Astrocyte of the spinal cord (primary cell): ENCODE measurements around the gene IFNGR1.
"Not testable (repeated sequence)": the region's sequence is repeated elsewhere in the genome, so short reads cannot be mapped to it uniquely, and the experiment has no call there.

Experiments used
- DNase-seq: peaks from one replicate; pipeline ENCODE4 v3.0.0; 2011; ENCODE audit warnings: low read depth, low spot score
- H3K4me3 ChIP-seq: 2 replicates; pipeline ENCODE4 v1.5.1; 2011; ENCODE audit warnings: low read depth, mild to moderate bottlenecking, low read length, moderate library complexity
- in situ Hi-C: cut with HindIII; loops from 2 replicates; pipeline ENCODE4 v1.10.0; 2017; ENCODE audit warnings: low sequenced_read_pairs
- TF ChIP-seq, protein P1 (sequence below): IDR thresholded peaks from 2 replicates; pipeline ENCODE4 v1.5.1; 2012; ENCODE audit warnings: low read depth, mild to moderate bottlenecking, low read length, inconsistent platforms

Gene IFNGR1

GRCh38 chr6:137222381-137222780 lies 3.2 kb upstream of the IFNGR1 start:
- TF ChIP-seq, protein P1, sequence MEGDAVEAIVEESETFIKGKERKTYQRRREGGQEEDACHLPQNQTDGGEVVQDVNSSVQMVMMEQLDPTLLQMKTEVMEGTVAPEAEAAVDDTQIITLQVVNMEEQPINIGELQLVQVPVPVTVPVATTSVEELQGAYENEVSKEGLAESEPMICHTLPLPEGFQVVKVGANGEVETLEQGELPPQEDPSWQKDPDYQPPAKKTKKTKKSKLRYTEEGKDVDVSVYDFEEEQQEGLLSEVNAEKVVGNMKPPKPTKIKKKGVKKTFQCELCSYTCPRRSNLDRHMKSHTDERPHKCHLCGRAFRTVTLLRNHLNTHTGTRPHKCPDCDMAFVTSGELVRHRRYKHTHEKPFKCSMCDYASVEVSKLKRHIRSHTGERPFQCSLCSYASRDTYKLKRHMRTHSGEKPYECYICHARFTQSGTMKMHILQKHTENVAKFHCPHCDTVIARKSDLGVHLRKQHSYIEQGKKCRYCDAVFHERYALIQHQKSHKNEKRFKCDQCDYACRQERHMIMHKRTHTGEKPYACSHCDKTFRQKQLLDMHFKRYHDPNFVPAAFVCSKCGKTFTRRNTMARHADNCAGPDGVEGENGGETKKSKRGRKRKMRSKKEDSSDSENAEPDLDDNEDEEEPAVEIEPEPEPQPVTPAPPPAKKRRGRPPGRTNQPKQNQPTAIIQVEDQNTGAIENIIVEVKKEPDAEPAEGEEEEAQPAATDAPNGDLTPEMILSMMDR = no peak
- no peak overlapping the region for H3K4me3 ChIP-seq
- in situ Hi-C loops = no loop called here
- no peak for DNase-seq

- no peak for DNase-seq
- TF ChIP-seq, protein P1 = no peak
- H3K4me3 ChIP-seq = peak overlapping the region; percentile 92
- in situ Hi-C loops = no loop called here
These were observed 573 bp upstream of the IFNGR1 start for GRCh38 chr6:137219664-137220252.

DNA sequence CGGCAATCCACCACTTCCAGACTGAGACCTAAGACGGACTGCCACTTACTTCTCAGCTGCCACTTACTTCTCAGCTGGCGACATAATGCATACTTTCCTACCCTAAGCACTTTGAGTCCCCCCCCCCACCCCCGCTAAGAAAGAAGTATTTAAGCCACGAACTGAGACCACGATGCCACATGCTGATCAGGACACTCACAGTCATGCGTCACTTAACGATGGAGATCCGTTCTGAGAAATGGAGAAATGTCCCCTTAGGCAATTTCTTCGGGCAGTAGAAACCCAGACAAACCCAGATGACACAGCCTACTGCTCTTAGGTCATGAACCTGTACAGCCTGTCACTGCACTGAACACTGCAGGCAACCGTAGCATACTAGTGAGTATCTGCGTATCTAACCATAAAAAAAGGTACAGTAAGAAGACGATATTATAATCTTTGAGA lies 690 bp downstream of the IFNGR1 start:
- peak overlapping the region; percentile 92 for H3K4me3 ChIP-seq
- peak; percentile 57 for DNase-seq
- TF ChIP-seq, protein P1 = no peak
- in situ Hi-C loops = no loop called here

DNA sequence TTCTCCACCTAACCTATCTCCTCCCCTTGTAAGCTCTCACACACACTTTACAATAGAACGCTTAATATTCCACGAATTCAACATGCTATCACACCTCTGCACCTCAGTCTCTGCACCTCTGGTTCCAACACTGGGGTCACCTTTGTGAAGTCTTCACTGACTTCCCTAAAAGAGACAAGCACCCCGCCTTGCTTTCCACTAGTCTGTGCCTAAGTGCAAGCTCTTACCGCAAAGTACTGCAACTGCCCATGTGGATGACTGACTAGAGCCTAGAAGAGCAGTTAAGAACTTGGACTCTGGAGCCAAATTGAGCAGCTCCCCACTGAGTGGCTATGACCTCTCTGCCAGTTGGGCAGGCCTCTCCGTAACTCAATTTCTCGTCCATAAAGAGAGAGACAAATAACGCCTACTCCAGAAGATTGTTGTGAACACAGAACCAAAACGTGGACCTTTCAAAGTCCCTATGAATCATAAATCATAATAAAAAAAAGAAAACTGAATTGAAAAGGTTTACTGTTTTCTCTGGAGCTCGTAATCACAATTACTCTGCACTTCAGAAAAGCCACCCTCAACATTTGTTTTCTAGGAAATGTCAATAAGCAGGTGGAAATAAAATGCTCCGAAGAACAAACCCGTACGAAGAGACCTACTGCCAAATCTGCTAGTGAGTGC lies 1.2 kb downstream of the IFNGR1 start:
- TF ChIP-seq, protein P1 = no peak
- H3K4me3 ChIP-seq = peak overlapping the region; percentile 92
- DNase-seq = peak; percentile 38
- in situ Hi-C loops = no loop called here

- no peak for DNase-seq
- in situ Hi-C loops = no loop called here
- H3K4me3 ChIP-seq = peak overlapping the region; percentile 92
- TF ChIP-seq, protein P1 = no peak
These were observed 2.2 kb downstream of the IFNGR1 start for GRCh38 chr6:137216875-137217553.

- H3K4me3 ChIP-seq = no peak overlapping the region
- TF ChIP-seq, protein P1 = no peak
- no peak for DNase-seq
- in situ Hi-C loops = no loop called here
These were observed 3.1 kb downstream of the IFNGR1 start for GRCh38 chr6:137216106-137216505.

DNA sequence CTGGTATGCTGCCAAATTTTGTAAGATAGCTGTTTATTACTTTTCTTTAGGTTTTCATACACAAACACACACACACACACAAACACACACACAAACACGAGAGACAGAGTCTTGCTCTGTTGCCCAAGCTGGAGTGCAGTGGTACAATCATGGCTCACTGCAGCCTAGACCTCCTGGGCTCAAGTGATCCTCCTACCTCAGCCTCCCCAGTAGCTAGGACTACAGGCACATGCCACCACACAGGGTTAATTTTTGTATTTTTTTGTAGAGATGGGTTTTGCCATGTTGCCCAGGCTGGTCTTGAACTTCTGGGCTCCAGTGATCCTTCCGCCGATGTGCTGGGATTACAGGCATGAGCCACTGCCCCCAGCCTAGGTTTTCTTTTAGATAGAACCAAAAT lies 3.6 kb downstream of the IFNGR1 start:
- DNase-seq, in situ Hi-C loops, H3K4me3 ChIP-seq: not testable (repeated sequence)
